IPS DF 6.9 (cell line): ENCODE data around the gene IL36A.

ENCODE experiments used
- DNase-seq: peaks from one replicate; pipeline ENCODE4 v3.0.0-alpha.2; 2013; ENCODE audit warnings: low read depth, low spot score
- H3K27ac ChIP-seq: one replicate; pipeline ENCODE4 v1.5.1; 2013; ENCODE audit warnings: low read length, control low read depth
- H3K27me3 ChIP-seq: 2 replicates; pipeline ENCODE4 v1.6.1; 2013; ENCODE audit warnings: mild to moderate bottlenecking, low read length; ENCODE audit not compliant: control insufficient read depth, insufficient read depth
- H3K36me3 ChIP-seq: 2 replicates; pipeline ENCODE4 v1.6.1; 2013; ENCODE audit warnings: low read length; ENCODE audit not compliant: control insufficient read depth, insufficient read depth
- H3K4me1 ChIP-seq: 2 replicates; pipeline ENCODE4 v1.6.1; 2013; ENCODE audit warnings: low read length; ENCODE audit not compliant: control insufficient read depth, insufficient read depth
- H3K4me3 ChIP-seq: 2 replicates; pipeline ENCODE4 v1.5.1; 2013; ENCODE audit warnings: mild to moderate bottlenecking, low read length
- H3K9me3 ChIP-seq: 2 replicates; pipeline ENCODE4 v1.6.1; 2013; ENCODE audit warnings: low read length, inconsistent platforms; ENCODE audit not compliant: control insufficient read depth, insufficient read depth
- WGBS: extraction: QIAGEN DNeasy Blood & Tissue Kit; methylation state at CpG from one replicate; pipeline ENCODE4 v1.1.7; 2013; ENCODE audit warnings: mixed read lengths, missing lambda C conversion rate; ENCODE audit not compliant: insufficient read length, insufficient coverage; 5-methylcytosine and 5-hydroxymethylcytosine counted together

IL36A gene

GRCh38 chr2:113041871-113042270 is 36.6 kb downstream of the IL36A start:
- no CpG with 5 or more reads among the region's 5 CpGs for WGBS
- Histone ChIP-seq H3K4me1 (no peaks in the 10 kb centered on the region), H3K9me3 (no peaks in the 10 kb centered on the region), H3K4me3 (no peak overlapping the region), H3K36me3 (no peaks in the 10 kb centered on the region), H3K27ac (no peak overlapping the region), H3K27me3 (no peaks in the 10 kb centered on the region)
- DNase-seq: no peak

- DNase-seq: no peak
- no peaks in the 10 kb centered on the region for H3K36me3 ChIP-seq
- H3K27me3 ChIP-seq: no peaks in the 10 kb centered on the region
- no peaks in the 10 kb centered on the region; the same call in 1 of the 2 replicates for H3K9me3 ChIP-seq
- H3K4me1 ChIP-seq: no peaks in the 10 kb centered on the region
- H3K4me3 ChIP-seq: no peak overlapping the region
- H3K27ac ChIP-seq: no peak overlapping the region
- whole genome bisulfite sequencing: no CpG with 5 or more reads among the region's 5 CpGs
Measured at GRCh38 chr2:113046465-113046864, 41.2 kb downstream of the IL36A start.

DNA sequence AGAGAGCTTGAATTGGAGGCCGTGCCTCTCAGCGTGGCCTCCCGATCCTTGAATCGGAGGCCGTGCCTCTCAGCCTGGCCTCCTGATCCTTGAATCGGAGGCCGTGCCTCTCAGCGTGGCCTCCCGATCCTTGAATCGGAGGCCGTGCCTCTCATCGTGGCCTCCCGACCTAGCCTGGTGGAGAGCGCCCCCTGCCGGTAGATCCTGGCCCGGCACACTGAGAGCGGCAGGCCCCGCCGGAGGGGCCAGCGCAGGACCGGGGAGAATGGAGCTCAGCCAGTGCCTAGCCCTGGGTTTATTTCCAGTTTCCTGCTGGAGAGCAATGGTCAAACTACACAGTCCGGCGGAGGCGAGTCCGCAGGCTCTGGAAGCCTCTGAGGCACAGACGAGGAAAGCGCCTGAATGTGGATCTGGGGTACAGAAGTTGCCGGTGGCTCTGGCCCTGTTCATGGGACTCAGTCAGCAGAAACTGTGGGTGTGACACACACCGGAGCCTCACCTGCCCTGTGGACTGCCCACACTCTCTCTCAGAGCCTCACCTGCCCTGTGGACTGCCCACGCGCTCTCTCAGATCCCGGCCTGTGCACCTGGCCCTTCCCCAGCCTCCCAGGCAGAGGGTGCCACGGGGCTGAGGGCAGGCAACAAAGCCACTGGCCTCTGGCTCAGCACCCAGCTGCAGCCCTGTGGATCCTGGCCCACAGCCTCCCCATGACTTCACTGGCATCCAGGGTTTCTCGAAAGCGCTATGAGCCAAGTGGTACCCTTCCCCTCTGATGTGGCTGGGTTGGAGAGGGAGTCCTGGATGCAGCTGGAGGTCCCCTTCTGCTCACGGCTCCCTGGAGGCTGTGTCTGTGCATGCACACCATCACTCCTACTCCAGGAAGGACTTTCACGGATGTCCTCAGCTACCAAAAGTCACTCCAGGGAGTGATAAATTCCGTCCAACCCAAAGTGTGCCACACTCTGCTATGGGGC is 45.9 kb downstream of the IL36A start:
- Histone ChIP-seq H3K27me3 (no peaks in the 10 kb centered on the region), H3K9me3 (peaks cover 4% of the 10 kb centered on the region), H3K27ac (no peak overlapping the region), H3K36me3 (no peaks in the 10 kb centered on the region), H3K4me3 (no peak overlapping the region), H3K4me1 (no peaks in the 10 kb centered on the region)
- no peak for DNase-seq
- WGBS: no CpG with 5 or more reads among the region's 38 CpGs

- Histone ChIP-seq H3K9me3 (peaks cover 4% of the 10 kb centered on the region), H3K27ac (no peak within 1 kb of the TSS), H3K36me3 (no peaks in the 10 kb centered on the region), H3K27me3 (no peaks in the 10 kb centered on the region), H3K4me1 (no peaks in the 10 kb centered on the region), H3K4me3 (no peak within 1 kb of the TSS; the same call in 1 of the 2 replicates)
- WGBS: no CpG with 5 or more reads among the region's 6 CpGs
- DNase-seq: no peak
Measured at GRCh38 chr2:113052396-113052917, 47.2 kb downstream of the IL36A start, which contains the start of gene IL36B. IL36B (minus strand) TSS chr2:113052867.

DNA sequence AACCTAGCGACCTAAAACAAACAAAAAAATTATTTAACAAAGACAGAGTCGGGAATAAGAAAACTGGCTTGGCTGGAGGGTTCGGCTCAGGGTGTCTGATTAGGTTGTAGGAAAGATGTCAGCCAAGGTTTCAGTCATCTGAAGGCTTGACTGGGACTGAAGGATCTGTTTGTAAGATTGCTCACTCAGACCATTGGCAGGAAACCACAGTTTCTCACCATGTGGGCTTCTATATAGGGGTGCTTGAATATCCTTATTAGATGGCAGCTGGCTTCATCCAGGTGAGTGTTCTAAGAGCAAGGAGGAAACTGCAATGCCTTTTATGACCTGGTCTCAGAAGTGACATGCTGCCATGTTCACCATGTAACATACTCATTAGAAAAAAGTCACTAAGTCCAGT is 48.4 kb downstream of the IL36A start:
- no peaks in the 10 kb centered on the region for H3K27me3 ChIP-seq
- peaks cover 4% of the 10 kb centered on the region for H3K9me3 ChIP-seq
- WGBS: no CpG with 5 or more reads among the region's 3 CpGs
- H3K36me3 ChIP-seq: no peaks in the 10 kb centered on the region
- H3K27ac ChIP-seq: no peak overlapping the region
- no peak overlapping the region for H3K4me3 ChIP-seq
- no peaks in the 10 kb centered on the region for H3K4me1 ChIP-seq
- no peak for DNase-seq

DNA sequence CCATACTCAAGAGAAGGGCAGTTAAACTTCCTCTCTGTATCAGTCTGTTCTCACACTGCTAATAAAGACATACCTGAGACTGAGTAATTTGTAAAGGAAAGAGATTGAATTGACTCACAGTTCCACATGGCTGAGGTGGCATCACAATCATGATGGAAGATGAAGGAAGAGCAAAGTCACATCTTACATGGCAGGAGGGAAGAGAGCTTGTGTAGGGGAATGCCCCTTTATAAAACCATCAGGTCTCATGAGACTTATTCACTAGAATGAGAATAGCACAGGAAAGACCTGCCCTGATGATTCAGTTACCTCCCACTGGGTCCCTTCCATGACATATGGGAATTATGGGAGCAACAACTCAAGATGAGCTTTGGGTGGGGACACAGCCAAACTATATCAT is 48.8 kb downstream of the IL36A start:
- DNase-seq: no peak
- peaks cover 4% of the 10 kb centered on the region for H3K9me3 ChIP-seq
- H3K27ac ChIP-seq: no peak overlapping the region
- H3K4me1 ChIP-seq: no peaks in the 10 kb centered on the region
- no peaks in the 10 kb centered on the region for H3K36me3 ChIP-seq
- no peak overlapping the region for H3K4me3 ChIP-seq
- no peaks in the 10 kb centered on the region for H3K27me3 ChIP-seq

DNA sequence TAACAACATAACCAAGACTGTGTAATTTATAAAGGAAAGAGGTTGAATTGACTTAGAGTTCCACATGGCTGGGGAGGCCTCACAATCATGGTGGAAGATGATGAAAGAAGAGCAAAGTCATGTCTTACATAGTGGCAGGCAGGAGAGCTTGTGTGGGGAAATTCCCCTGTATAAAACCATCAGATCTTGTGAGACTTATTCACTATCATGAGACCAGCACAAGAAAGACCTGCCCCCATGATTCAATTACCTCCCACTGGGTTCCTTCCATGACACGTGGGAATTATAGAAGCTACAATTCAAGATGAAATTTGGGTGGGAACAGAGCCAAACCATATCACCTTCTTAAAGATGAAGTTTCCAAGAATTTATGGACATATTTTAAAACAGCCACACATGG is 51.3 kb downstream of the IL36A start:
- no CpG with 5 or more reads among the region's 1 CpG for WGBS
- H3K4me1 ChIP-seq: no peaks in the 10 kb centered on the region
- peaks cover 4% of the 10 kb centered on the region for H3K9me3 ChIP-seq
- no peaks in the 10 kb centered on the region; the same call in 1 of the 2 replicates for H3K27me3 ChIP-seq
- no peaks in the 10 kb centered on the region for H3K36me3 ChIP-seq
- H3K27ac ChIP-seq: no peak overlapping the region
- DNase-seq: no peak
- H3K4me3 ChIP-seq: no peak overlapping the region

GRCh38 chr2:113057117-113057516 is 51.9 kb downstream of the IL36A start:
- no peaks in the 10 kb centered on the region for H3K4me1 ChIP-seq
- DNase-seq: no peak
- H3K4me3 ChIP-seq: no peak overlapping the region
- H3K27ac ChIP-seq: no peak overlapping the region
- no CpG with 5 or more reads among the region's 1 CpG for WGBS
- no peaks in the 10 kb centered on the region; the same call in 1 of the 2 replicates for H3K27me3 ChIP-seq
- peaks cover 4% of the 10 kb centered on the region for H3K9me3 ChIP-seq
- H3K36me3 ChIP-seq: no peaks in the 10 kb centered on the region
